B cell (primary cell): Measurements from ENCODE around the gene BFSP1. TPM values are rescaled to one million over a fixed set of nuclear protein-coding genes. Genes with fewer than 3 reads are reported as not detected.

Source experiments
- ATAC-seq: fragments of 200-7000 bp; cut with Tn5 transposase; one replicate; pipeline ENCODE4 v1.10.0; 2021; ENCODE audit warnings: low read depth, mild to moderate bottlenecking, moderate number of reproducible peaks, moderate library complexity
- CTCF ChIA-PET: fragments of 350-600 bp; sonication (Branson Sonifier 250); formaldehyde crosslinking; loops from one replicate; lab custom pipeline; 2021; ENCODE audit warnings: antibody characterized with exemption, inconsistent platforms; lab: Charles Lee
- POLR2A ChIA-PET: fragments of 350-600 bp; sonication (Branson Sonifier 250); formaldehyde crosslinking; loops from one replicate; lab custom pipeline; 2021; ENCODE audit warnings: antibody characterized with exemption; lab: Charles Lee
- DNase-seq: peaks from one replicate; pipeline ENCODE4 v3.0.0; 2013
- H2AFZ ChIP-seq: 2 replicates; pipeline ENCODE4 v1.6.1; 2012; ENCODE audit warnings: mild to moderate bottlenecking, low read depth, low read length; ENCODE audit not compliant: insufficient read depth, poor library complexity, severe bottlenecking
- H3K27ac ChIP-seq, 2 donors: 1 replicate in 1 of 2; 2 replicates in 1 of 2; pipeline ENCODE4 v1.5.1; 2012 to 2013; ENCODE audit warnings: low read length in 2 of 2, mild to moderate bottlenecking in 2 of 2, moderate library complexity in 1 of 2
- H3K27me3 ChIP-seq, 4 experiments: fragments of 200-600 bp in 1 of 4; sonication (generic) in 1 of 4; replicated peaks in 1 of 4; 1 replicate in 2 of 4; 2 replicates in 2 of 4; pipeline versions ENCODE4 v1.6.1 to v1.7.0; 2013 to 2016; ENCODE audit warnings: low read length in 3 of 4, mild to moderate bottlenecking in 2 of 4, mixed read lengths in 1 of 4, moderate library complexity in 1 of 4; ENCODE audit not compliant: insufficient read depth in 4 of 4, control insufficient read depth in 3 of 4; ENCODE audit errors: control extremely low read depth in 1 of 4
- H3K36me3 ChIP-seq, 2 experiments: replicated peaks in 1 of 2; 1 replicate in 1 of 2; 2 replicates in 1 of 2; pipeline versions ENCODE4 v1.6.1 to v1.7.1; 2013; ENCODE audit warnings: low read length in 1 of 2; ENCODE audit not compliant: insufficient read depth in 2 of 2, control insufficient read depth in 1 of 2; ENCODE audit errors: control extremely low read depth in 1 of 2, extremely low read depth in 1 of 2
- H3K4me1 ChIP-seq, 2 donors: fragments of 200-600 bp in 1 of 2; sonication (generic) in 1 of 2; 1 replicate in 1 of 2; 2 replicates in 1 of 2; pipeline versions ENCODE4 v1.5.1 to v1.6.1; 2013 to 2017; ENCODE audit warnings: low read length in 2 of 2; ENCODE audit not compliant: control insufficient read depth in 2 of 2, insufficient read depth in 2 of 2
- H3K4me2 ChIP-seq: replicated peaks from 2 replicates; pipeline ENCODE3; 2012; ENCODE audit warnings: mild to moderate bottlenecking, low read depth, low read length; ENCODE audit not compliant: poor library complexity, severe bottlenecking
- H3K4me3 ChIP-seq, 5 experiments: fragments of 200-600 bp in 1 of 5; sonication (generic) in 1 of 5; 1 replicate in 3 of 5; 2 replicates in 2 of 5; pipeline versions ENCODE4 v1.5.1 to v1.7.0; 2011 to 2016; ENCODE audit warnings: low read length in 4 of 5, mild to moderate bottlenecking in 4 of 5, low read depth in 2 of 5, control low read depth in 1 of 5, moderate library complexity in 1 of 5; ENCODE audit not compliant: insufficient read depth in 1 of 5; ENCODE audit errors: control extremely low read depth in 1 of 5, extremely low read depth in 1 of 5
- H3K79me2 ChIP-seq: fragments of 200-600 bp; sonication (generic); one replicate; pipeline ENCODE4 v1.6.0; 2016; ENCODE audit warnings: low read length; ENCODE audit not compliant: control insufficient read depth, insufficient read depth
- H3K9ac ChIP-seq: fragments of 200-600 bp; sonication (generic); 2 replicates; pipeline ENCODE4 v1.6.1; 2017; ENCODE audit warnings: mild to moderate bottlenecking, low read length, moderate library complexity
- H3K9me3 ChIP-seq, 3 donors: one replicate each; pipeline versions ENCODE4 v1.6.1 to v1.7.1; 2013; ENCODE audit warnings: low read length in 2 of 3; ENCODE audit not compliant: control insufficient read depth in 2 of 3, insufficient read depth in 1 of 3; ENCODE audit errors: control extremely low read depth in 1 of 3
- H4K20me1 ChIP-seq: 2 replicates; pipeline ENCODE4 v1.6.0; 2012; ENCODE audit warnings: mild to moderate bottlenecking, low read length; ENCODE audit not compliant: insufficient read depth, control insufficient read depth, poor library complexity, severe bottlenecking
- H3K27ac Mint-ChIP-seq: one replicate; pipeline ENCODE4 v1.8.0; 2021; ENCODE audit warnings: mixed read lengths
- H3K27me3 Mint-ChIP-seq: one replicate; pipeline ENCODE4 v1.8.0; 2021; ENCODE audit warnings: mixed read lengths
- H3K4me1 Mint-ChIP-seq: one replicate; pipeline ENCODE4 v1.8.0; 2021; ENCODE audit warnings: mixed read lengths
- H3K4me3 Mint-ChIP-seq: one replicate; pipeline ENCODE4 v1.8.0; 2021; ENCODE audit warnings: mixed read lengths
- H3K9me3 Mint-ChIP-seq: one replicate; pipeline ENCODE4 v1.8.0; 2022; ENCODE audit warnings: mixed read lengths; ENCODE audit not compliant: insufficient read depth
- CTCF ChIP-seq: fragments of 200-600 bp; IDR thresholded peaks from one replicate; pipeline ENCODE4 v1.8.0; 2022; ENCODE audit warnings: antibody characterized with exemption, mild to moderate bottlenecking
- EZH2 ChIP-seq: IDR thresholded peaks from 2 replicates; pipeline ENCODE4 v1.6.1; 2012; ENCODE audit warnings: borderline replicate concordance, low read depth, mild to moderate bottlenecking, moderate library complexity, low read length; ENCODE audit not compliant: insufficient read depth, poor library complexity, severe bottlenecking
- WGBS: methylation state at CpG from one replicate; pipeline ENCODE4 v1.1.5; 2013; ENCODE audit warnings: missing lambda C conversion rate; ENCODE audit not compliant: insufficient coverage; 5-methylcytosine and 5-hydroxymethylcytosine counted together
- intact Hi-C: fragments of 100-400 bp; cut with micrococcal nuclease; formaldehyde crosslinking; loops from one replicate; pipeline ENCODE4 v1.10.0; 2022
- polyA plus RNA-seq: library from polyadenylated mRNA; depleted of rRNA; stranded (reverse); fragments of >200 nt; gene quantifications from 2 replicates; pipeline ENCODE4 v1.2.3, GENCODE V29; 2012
- total RNA-seq, 2 donors: library from RNA; stranded (reverse); fragments of 120-200 nt in 1 of 2; gene quantifications; 1 replicate in 1 of 2; 2 replicates in 1 of 2; pipeline versions ENCODE4 v1.2.3 to v1.2.4, GENCODE V29; 2013 to 2022

The BFSP1 gene
- total and polyA plus RNA-seq, 2 donors (not counting 1 experiment from before 2014, with no cell fraction given), result not detected

- H3K27me3 ChIP-seq, result no peaks in the 10 kb centered on the region
- peaks cover 13% of the 10 kb centered on the region for H3K4me1 Mint-ChIP-seq
- WGBS, result 82% methylated on average over 5 of the region's 6 CpGs
- DNase-seq (no peak), ATAC-seq (no peak)
- TF ChIP-seq CTCF (no peak), EZH2 (no peak)
- ChIA-PET CTCF (interaction anchor here (0.7 to 3.3 kb wide), 15 partner anchors 10 to 772 kb away, joined by 3 to 22 read pairs (median 4); partner anchors contain the start of genes BFSP1 and RRBP1), POLR2A (no interaction called here)
- intact Hi-C loops, result loop anchor here (1.0 to 10.0 kb wide), 5 partner anchors 67 to 634 kb away; partner anchors contain the start of genes DSTN, KAT14 and PET117
- no peak overlapping the region for H3K4me2 ChIP-seq
- H3K9me3 ChIP-seq, result no peaks in the 10 kb centered on the region
- no peak overlapping the region for H3K4me3 Mint-ChIP-seq
- H3K27ac ChIP-seq, result no peak overlapping the region
- H3K4me3 ChIP-seq, result no peak overlapping the region
- no peak overlapping the region for H2AFZ ChIP-seq
- H3K36me3 ChIP-seq, result no peaks in the 10 kb centered on the region
- H3K27ac Mint-ChIP-seq, result no peak overlapping the region
- H3K4me1 ChIP-seq, result peaks cover 9 to 17% of the 10 kb centered on the region in 2 donors
- no peak overlapping the region for H3K9ac ChIP-seq
- H3K9me3 Mint-ChIP-seq, result no peaks in the 10 kb centered on the region
- no peaks in the 10 kb centered on the region for H3K79me2 ChIP-seq
- H4K20me1 ChIP-seq, result no peaks in the 10 kb centered on the region
- H3K27me3 Mint-ChIP-seq, result peaks cover 11% of the 10 kb centered on the region
Measured at GRCh38 chr20:17503301-17504065, 27.7 kb downstream of the BFSP1 start.

GRCh38 chr20:17502105-17502504, 29.1 kb downstream of the BFSP1 start:
- no peaks in the 10 kb centered on the region for H4K20me1 ChIP-seq
- H3K27me3 ChIP-seq, result no peaks in the 10 kb centered on the region
- 98% methylated on average over 4 of the region's 4 CpGs for WGBS
- H3K79me2 ChIP-seq, result no peaks in the 10 kb centered on the region
- DNase-seq (no peak), ATAC-seq (no peak)
- Mint-ChIP-seq H3K4me1 (peaks cover 13% of the 10 kb centered on the region), H3K9me3 (no peaks in the 10 kb centered on the region), H3K27ac (no peak overlapping the region), H3K4me3 (no peak overlapping the region), H3K27me3 (peaks cover 12% of the 10 kb centered on the region)
- CTCF ChIA-PET, result no interaction called here
- H3K9me3 ChIP-seq, result no peaks in the 10 kb centered on the region
- H3K27ac ChIP-seq, result no peak overlapping the region
- TF ChIP-seq EZH2, result no peak
- no peak overlapping the region for H3K4me2 ChIP-seq
- H2AFZ ChIP-seq, result no peak overlapping the region
- peaks cover 9 to 17% of the 10 kb centered on the region in 2 donors for H3K4me1 ChIP-seq
- H3K36me3 ChIP-seq, result no peaks in the 10 kb centered on the region
- H3K9ac ChIP-seq, result no peak overlapping the region
- intact Hi-C loops, result loop anchor here (10.0 kb wide), 1 partner anchor 143 kb away; no protein-coding TSS in a partner anchor
- POLR2A ChIA-PET, result no interaction called here
- H3K4me3 ChIP-seq, result no peak overlapping the region
